BJ (cell line): Measurements from ENCODE around the gene GABRB3. TPM values are rescaled to one million over a fixed set of nuclear protein-coding genes. Genes with fewer than 3 reads are reported as not detected.

Source experiments
- CTCF ChIA-PET: fragments of 350-600 bp; formaldehyde crosslinking; extraction: SDS; loops from one replicate; lab custom pipeline; 2021; ENCODE audit warnings: antibody characterized with exemption, inconsistent platforms; lab: Yijun Ruan, JAX
- POLR2A ChIA-PET: fragments of 300-600 bp; sonication (Branson Sonifier 250); formaldehyde crosslinking; extraction: SDS; loops from one replicate; lab custom pipeline; 2021; ENCODE audit warnings: antibody characterized with exemption; lab: Charles Lee
- DNase-seq: peaks from one replicate; pipeline ENCODE4 v3.0.0-alpha.2; 2011; ENCODE audit warnings: low read depth
- H3K27me3 ChIP-seq: 2 replicates; pipeline ENCODE4 v1.6.0; 2011; ENCODE audit warnings: low read length; ENCODE audit not compliant: control insufficient read depth, insufficient read depth
- H3K36me3 ChIP-seq: 2 replicates; pipeline ENCODE4 v1.5.1; 2011; ENCODE audit warnings: low read length; ENCODE audit not compliant: control insufficient read depth, insufficient read depth
- H3K4me3 ChIP-seq: 2 replicates; pipeline ENCODE4 v1.5.1; 2011; ENCODE audit warnings: low read depth, mild to moderate bottlenecking, control low read depth, low read length
- CTCF ChIP-seq: IDR thresholded peaks from 2 replicates; pipeline ENCODE4 v1.5.1; 2011; ENCODE audit warnings: low read depth, mild to moderate bottlenecking, control low read depth, inconsistent platforms, low read length, moderate library complexity; ENCODE audit not compliant: insufficient read depth
- polyA plus RNA-seq: library from polyadenylated mRNA; depleted of rRNA; stranded (reverse); fragments of >200 nt; gene quantifications from 2 replicates; pipeline ENCODE4 v1.2.3, GENCODE V29; 2011

GABRB3 gene
- polyA plus RNA-seq, 1 experiment = 2.3 TPM

GRCh38 chr15:26697913-26698312 is 75.0 kb downstream of the GABRB3 start:
- TF ChIP-seq CTCF = no peak
- no peak for DNase-seq
- ChIA-PET CTCF (no interaction called here), POLR2A (no interaction called here)
- Histone ChIP-seq H3K27me3 (no peaks in the 10 kb centered on the region), H3K4me3 (no peak overlapping the region), H3K36me3 (no peaks in the 10 kb centered on the region)

DNA sequence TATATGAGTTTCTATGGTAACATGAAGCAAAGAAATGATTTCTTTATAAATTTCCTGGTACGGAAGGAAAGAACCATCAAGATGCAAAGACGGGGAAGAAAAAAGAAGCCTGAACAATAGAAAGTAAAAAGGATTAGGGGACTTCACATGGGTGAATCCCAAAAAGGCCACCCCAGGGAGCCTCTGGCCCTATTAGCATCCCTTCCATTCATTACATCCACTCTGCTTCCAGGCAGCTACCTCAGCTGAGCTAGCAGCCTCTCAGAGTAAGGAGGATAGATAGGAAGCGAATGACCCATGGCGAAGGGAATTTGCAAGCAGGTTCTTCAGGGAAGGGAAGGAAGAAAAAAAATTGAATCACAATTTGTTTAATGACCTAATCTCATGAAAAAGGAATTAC is 81.6 kb downstream of the GABRB3 start:
- no peaks in the 10 kb centered on the region for H3K36me3 ChIP-seq
- no peak overlapping the region for H3K4me3 ChIP-seq
- no peak for TF ChIP-seq CTCF
- ChIA-PET CTCF (no interaction called here), POLR2A (no interaction called here)
- H3K27me3 ChIP-seq = no peaks in the 10 kb centered on the region
- no peak for DNase-seq

DNA sequence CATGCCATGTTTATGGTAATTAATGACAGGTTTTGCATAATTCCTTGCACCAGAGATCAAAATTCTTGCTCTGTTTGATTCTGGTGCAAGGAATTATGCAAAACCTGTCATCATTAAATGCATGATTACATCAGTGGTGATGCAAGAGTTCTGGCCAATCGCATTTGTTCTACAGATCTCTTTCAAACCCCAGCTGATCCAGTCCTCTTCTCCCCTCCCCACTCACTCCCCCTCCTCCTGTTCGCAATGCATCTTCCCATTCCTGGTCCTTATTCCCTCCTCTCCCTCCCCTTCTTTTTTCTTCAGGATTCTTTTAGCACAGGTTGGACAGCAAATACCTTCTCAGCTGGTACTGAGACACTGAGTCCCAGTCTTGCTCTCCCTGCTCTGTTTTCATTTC is 82.1 kb downstream of the GABRB3 start:
- H3K36me3 ChIP-seq = no peaks in the 10 kb centered on the region
- no peaks in the 10 kb centered on the region for H3K27me3 ChIP-seq
- no peak overlapping the region for H3K4me3 ChIP-seq
- POLR2A ChIA-PET = no interaction called here
- CTCF ChIA-PET = no interaction called here
- no peak for TF ChIP-seq CTCF
- no peak for DNase-seq

GRCh38 chr15:26689462-26689861 is 83.4 kb downstream of the GABRB3 start:
- POLR2A ChIA-PET = no interaction called here
- TF ChIP-seq CTCF = no peak
- CTCF ChIA-PET = no interaction called here

GRCh38 chr15:26686547-26687187 is 86.2 kb downstream of the GABRB3 start:
- H3K4me3 ChIP-seq = no peak overlapping the region
- ChIA-PET POLR2A (no interaction called here), CTCF (no interaction called here)
- no peak for TF ChIP-seq CTCF
- DNase-seq = no peak
- H3K27me3 ChIP-seq = no peaks in the 10 kb centered on the region
- no peaks in the 10 kb centered on the region for H3K36me3 ChIP-seq

More at GRCh38 chr15:26689462-26689861, 83.4 kb downstream of the GABRB3 start:
- DNase-seq = no peak
- H3K27me3 ChIP-seq = no peaks in the 10 kb centered on the region
- no peaks in the 10 kb centered on the region for H3K36me3 ChIP-seq
- no peak overlapping the region for H3K4me3 ChIP-seq
